SK-N-SH (cell line): ENCODE measurements around the gene CARD14. TPM values are rescaled to one million over a fixed set of nuclear protein-coding genes. Genes with fewer than 3 reads are reported as not detected.

Source experiments
- CHD2 ChIP-seq: fragments of 150-350 bp; IDR thresholded peaks from 2 replicates; pipeline ENCODE4 v1.6.1; 2018; ENCODE audit warnings: low read length; ENCODE audit not compliant: partially characterized antibody
- ELF1 ChIP-seq: IDR thresholded peaks from 2 replicates; pipeline ENCODE4 v1.4.0; 2012
- EP300 ChIP-seq, 2 experiments: IDR thresholded peaks; 2 replicates each; pipeline versions ENCODE4 v1.4.0 to v1.6.1; 2012; ENCODE audit warnings: borderline replicate concordance in 1 of 2, low read depth in 1 of 2, low read length in 1 of 2
- EZH2phosphoT487 ChIP-seq: fragments of 200-600 bp; sonication (generic); IDR thresholded peaks from 2 replicates; pipeline ENCODE4 v1.6.1; 2017; ENCODE audit warnings: low read depth, mixed run types, mild to moderate bottlenecking, antibody characterized with exemption, moderate library complexity, borderline replicate concordance
- FOXM1 ChIP-seq: IDR thresholded peaks from 2 replicates; pipeline ENCODE4 v1.4.0; 2012; ENCODE audit warnings: low read depth, mild to moderate bottlenecking
- GABPA ChIP-seq: IDR thresholded peaks from 2 replicates; pipeline ENCODE4 v1.4.0; 2012; ENCODE audit warnings: low read depth, mild to moderate bottlenecking
- GATA2 ChIP-seq: sonication (generic); formaldehyde crosslinking; IDR thresholded peaks from 2 replicates; pipeline ENCODE4 v1.5.0; 2020; ENCODE audit warnings: mild to moderate bottlenecking, missing genetic modification reagents
- MAX ChIP-seq: IDR thresholded peaks from 2 replicates; pipeline ENCODE4 v1.4.0; 2012; ENCODE audit warnings: low read depth
- MXI1 ChIP-seq: IDR thresholded peaks from 2 replicates; pipeline ENCODE4 v1.6.1; 2012; ENCODE audit warnings: mild to moderate bottlenecking, low read depth, low read length, improper control_type of control experiment
- NRF1 ChIP-seq: IDR thresholded peaks from 2 replicates; pipeline ENCODE4 v1.6.1; 2012; ENCODE audit warnings: low read depth, mild to moderate bottlenecking, low read length
- POLR2AphosphoS5 ChIP-seq: IDR thresholded peaks from 2 replicates; pipeline ENCODE4 v1.6.1; 2012; ENCODE audit warnings: low read depth, low read length
- RCOR1 ChIP-seq: fragments of 150-350 bp; IDR thresholded peaks from 2 replicates; pipeline ENCODE4 v1.6.1; 2017; ENCODE audit warnings: antibody characterized with exemption, low read length
- RFX5 ChIP-seq: IDR thresholded peaks from 2 replicates; pipeline ENCODE4 v1.6.1; 2012; ENCODE audit warnings: mild to moderate bottlenecking, improper control_type of control experiment, low read length
- RXRA ChIP-seq: IDR thresholded peaks from 2 replicates; pipeline ENCODE4 v1.4.0; 2012; ENCODE audit warnings: low read depth, mild to moderate bottlenecking, borderline replicate concordance
- SIN3A ChIP-seq: IDR thresholded peaks from 2 replicates; pipeline ENCODE4 v1.6.1; 2012; ENCODE audit warnings: low read depth, mild to moderate bottlenecking, low read length, moderate library complexity, borderline replicate concordance
- SMC3 ChIP-seq: IDR thresholded peaks from 2 replicates; pipeline ENCODE4 v1.6.1; 2012; ENCODE audit warnings: low read depth, low read length, improper control_type of control experiment
- TCF12 ChIP-seq: IDR thresholded peaks from 2 replicates; pipeline ENCODE4 v1.4.0; 2012
- YY1 ChIP-seq: IDR thresholded peaks from 2 replicates; pipeline ENCODE4 v1.4.0; 2012; ENCODE audit warnings: low read depth, mild to moderate bottlenecking
- polyA plus RNA-seq, 3 experiments: library from polyadenylated mRNA; depleted of rRNA; stranded (reverse); fragments of >200 nt; gene quantifications; 2 replicates each; pipeline ENCODE4 v1.2.3, GENCODE V29; 2012
- TF ChIP-seq, protein P1 (sequence below): IDR thresholded peaks from 2 replicates; pipeline ENCODE4; 2012
- TF ChIP-seq, protein P2 (sequence below): fragments of 150-350 bp; IDR thresholded peaks from 2 replicates; pipeline ENCODE4 v1.6.1; 2017; ENCODE audit warnings: antibody characterized with exemption, low read length, low read depth, borderline replicate concordance
- TF ChIP-seq, protein P3 (sequence below): IDR thresholded peaks from 2 replicates; pipeline ENCODE4 v1.4.0; 2012; ENCODE audit warnings: low read depth, borderline replicate concordance
- TF ChIP-seq, protein P4 (sequence below): fragments of 150-350 bp; IDR thresholded peaks from 2 replicates; pipeline ENCODE4 v1.6.1; 2016; ENCODE audit warnings: mild to moderate bottlenecking, low read depth, low read length

The CARD14 gene
- polyA plus RNA-seq, 1 of the 3 experiments (the other 2 are of a cell fraction) = 0.05 TPM

- TF ChIP-seq, protein P1, sequence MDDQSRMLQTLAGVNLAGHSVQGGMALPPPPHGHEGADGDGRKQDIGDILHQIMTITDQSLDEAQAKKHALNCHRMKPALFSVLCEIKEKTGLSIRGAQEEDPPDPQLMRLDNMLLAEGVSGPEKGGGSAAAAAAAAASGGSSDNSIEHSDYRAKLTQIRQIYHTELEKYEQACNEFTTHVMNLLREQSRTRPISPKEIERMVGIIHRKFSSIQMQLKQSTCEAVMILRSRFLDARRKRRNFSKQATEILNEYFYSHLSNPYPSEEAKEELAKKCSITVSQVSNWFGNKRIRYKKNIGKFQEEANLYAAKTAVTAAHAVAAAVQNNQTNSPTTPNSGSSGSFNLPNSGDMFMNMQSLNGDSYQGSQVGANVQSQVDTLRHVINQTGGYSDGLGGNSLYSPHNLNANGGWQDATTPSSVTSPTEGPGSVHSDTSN = no peak; the same call in 1 of the 2 replicates
- TF ChIP-seq FOXM1 = 0 out of 2 replicates have a peak, but pooled peaks have one; percentile 16
- TF ChIP-seq SIN3A = peak; percentile 60; the same call in 1 of the 2 replicates
- TF ChIP-seq RXRA = no peak
- TF ChIP-seq RFX5 = no peak
- no peak for TF ChIP-seq EZH2phosphoT487
- peak; percentile 93 for TF ChIP-seq POLR2AphosphoS5
- no peak for TF ChIP-seq TCF12
- peak; percentile 56 for TF ChIP-seq NRF1
- TF ChIP-seq MAX = peak; percentile 82
- TF ChIP-seq, protein P2, sequence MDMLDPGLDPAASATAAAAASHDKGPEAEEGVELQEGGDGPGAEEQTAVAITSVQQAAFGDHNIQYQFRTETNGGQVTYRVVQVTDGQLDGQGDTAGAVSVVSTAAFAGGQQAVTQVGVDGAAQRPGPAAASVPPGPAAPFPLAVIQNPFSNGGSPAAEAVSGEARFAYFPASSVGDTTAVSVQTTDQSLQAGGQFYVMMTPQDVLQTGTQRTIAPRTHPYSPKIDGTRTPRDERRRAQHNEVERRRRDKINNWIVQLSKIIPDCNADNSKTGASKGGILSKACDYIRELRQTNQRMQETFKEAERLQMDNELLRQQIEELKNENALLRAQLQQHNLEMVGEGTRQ = peak; percentile 79
- no peak for TF ChIP-seq RCOR1
- TF ChIP-seq EP300 (IDR thresholded peaks at IDR 0.05; ENCODE audit: borderline replicate concordance in 1 of 2, low read depth in 1 of 2, low read length in 1 of 2) = 0 out of 4 replicates have a peak, but pooled peaks of 1 of the 2 experiments have one; percentile 4
- TF ChIP-seq SMC3 = no peak
- no peak for TF ChIP-seq GABPA
- no peak; the same call in 1 of the 2 replicates for TF ChIP-seq MXI1
- TF ChIP-seq GATA2 = no peak
- TF ChIP-seq, protein P3, sequence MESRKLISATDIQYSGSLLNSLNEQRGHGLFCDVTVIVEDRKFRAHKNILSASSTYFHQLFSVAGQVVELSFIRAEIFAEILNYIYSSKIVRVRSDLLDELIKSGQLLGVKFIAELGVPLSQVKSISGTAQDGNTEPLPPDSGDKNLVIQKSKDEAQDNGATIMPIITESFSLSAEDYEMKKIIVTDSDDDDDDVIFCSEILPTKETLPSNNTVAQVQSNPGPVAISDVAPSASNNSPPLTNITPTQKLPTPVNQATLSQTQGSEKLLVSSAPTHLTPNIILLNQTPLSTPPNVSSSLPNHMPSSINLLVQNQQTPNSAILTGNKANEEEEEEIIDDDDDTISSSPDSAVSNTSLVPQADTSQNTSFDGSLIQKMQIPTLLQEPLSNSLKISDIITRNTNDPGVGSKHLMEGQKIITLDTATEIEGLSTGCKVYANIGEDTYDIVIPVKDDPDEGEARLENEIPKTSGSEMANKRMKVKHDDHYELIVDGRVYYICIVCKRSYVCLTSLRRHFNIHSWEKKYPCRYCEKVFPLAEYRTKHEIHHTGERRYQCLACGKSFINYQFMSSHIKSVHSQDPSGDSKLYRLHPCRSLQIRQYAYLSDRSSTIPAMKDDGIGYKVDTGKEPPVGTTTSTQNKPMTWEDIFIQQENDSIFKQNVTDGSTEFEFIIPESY = peak; percentile 98
- peak; percentile 100 for TF ChIP-seq CHD2
- TF ChIP-seq, protein P4, sequence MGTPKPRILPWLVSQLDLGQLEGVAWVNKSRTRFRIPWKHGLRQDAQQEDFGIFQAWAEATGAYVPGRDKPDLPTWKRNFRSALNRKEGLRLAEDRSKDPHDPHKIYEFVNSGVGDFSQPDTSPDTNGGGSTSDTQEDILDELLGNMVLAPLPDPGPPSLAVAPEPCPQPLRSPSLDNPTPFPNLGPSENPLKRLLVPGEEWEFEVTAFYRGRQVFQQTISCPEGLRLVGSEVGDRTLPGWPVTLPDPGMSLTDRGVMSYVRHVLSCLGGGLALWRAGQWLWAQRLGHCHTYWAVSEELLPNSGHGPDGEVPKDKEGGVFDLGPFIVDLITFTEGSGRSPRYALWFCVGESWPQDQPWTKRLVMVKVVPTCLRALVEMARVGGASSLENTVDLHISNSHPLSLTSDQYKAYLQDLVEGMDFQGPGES = no peak
- peak; percentile 47; the same call in 1 of the 2 replicates for TF ChIP-seq YY1
- no peak for TF ChIP-seq ELF1
Observed at GRCh38 chr17:80147035-80147822, 22.6 kb upstream of the CARD14 start, which contains the start of gene EIF4A3 (continued).
